HEK293 (cell line): ENCODE results near the gene PDPR.
"Not testable (repeated sequence)": the region's sequence is repeated elsewhere in the genome, so short reads cannot be mapped to it uniquely, and the experiment has no call there.

Experiments used
- CTCF ChIA-PET: fragments of 350-600 bp; formaldehyde crosslinking; extraction: SDS; loops from one replicate; lab custom pipeline; 2021; ENCODE audit warnings: antibody characterized with exemption; lab: Yijun Ruan, JAX
- POLR2A ChIA-PET: fragments of 300-600 bp; formaldehyde crosslinking; extraction: SDS; loops from one replicate; lab custom pipeline; 2020; ENCODE audit warnings: antibody characterized with exemption, inconsistent platforms; lab: Yijun Ruan, JAX
- H3K27ac ChIP-seq: fragments of 200-500 bp; sonication (Bioruptor generic); 2 replicates; pipeline ENCODE4 v1.5.1; 2014; ENCODE audit warnings: low read depth, low read length, control low read depth, inconsistent platforms; ENCODE audit errors: extremely low read depth
- H3K36me3 ChIP-seq, 2 experiments: fragments of 200-500 bp in 1 of 2; sonication (Bioruptor generic) in 1 of 2; 1 replicate in 1 of 2; 2 replicates in 1 of 2; pipeline ENCODE4 v1.5.1; 2014 to 2017; ENCODE audit warnings: inconsistent platforms in 2 of 2, low read length in 2 of 2; ENCODE audit not compliant: control insufficient read depth in 2 of 2, insufficient read depth in 1 of 2
- H3K4me1 ChIP-seq: fragments of 200-500 bp; sonication (Bioruptor generic); 2 replicates; pipeline ENCODE4 v1.5.1; 2014; ENCODE audit warnings: mild to moderate bottlenecking, low read length, inconsistent platforms; ENCODE audit not compliant: control insufficient read depth, insufficient read depth
- H3K4me3 ChIP-seq: 2 replicates; pipeline ENCODE4 v1.5.1; 2011; ENCODE audit warnings: low read depth, mild to moderate bottlenecking, control low read depth, low read length, moderate library complexity
- H3K9me3 ChIP-seq: fragments of 200-500 bp; sonication (Bioruptor generic); 2 replicates; pipeline ENCODE4 v1.5.1; 2014; ENCODE audit warnings: low read depth, low read length, inconsistent platforms; ENCODE audit not compliant: control insufficient read depth, insufficient read depth
- KLF16 ChIP-seq: fragments of 450-650 bp; formaldehyde crosslinking; IDR thresholded peaks from 2 replicates; pipeline ENCODE4 v1.5.1; 2017; ENCODE audit warnings: missing biosample characterization, missing genetic modification characterization
- ZBTB1 ChIP-seq: fragments of 450-650 bp; formaldehyde crosslinking; IDR thresholded peaks from 2 replicates; pipeline ENCODE4 v1.5.1; 2016; ENCODE audit warnings: missing biosample characterization, missing genetic modification characterization
- ZEB2 ChIP-seq: fragments of 450-650 bp; formaldehyde crosslinking; IDR thresholded peaks from 2 replicates; pipeline ENCODE4 v1.5.1; 2016; ENCODE audit warnings: missing biosample characterization, missing genetic modification characterization
- ZNF239 ChIP-seq: fragments of 450-650 bp; formaldehyde crosslinking; IDR thresholded peaks from 2 replicates; pipeline ENCODE4 v1.5.1; 2016; ENCODE audit warnings: missing biosample characterization, missing genetic modification characterization
- ZNF248 ChIP-seq: fragments of 450-650 bp; formaldehyde crosslinking; IDR thresholded peaks from 2 replicates; pipeline ENCODE4 v1.5.1; 2017; ENCODE audit warnings: missing biosample characterization, missing genetic modification characterization
- ZNF292 ChIP-seq: fragments of 450-650 bp; formaldehyde crosslinking; IDR thresholded peaks from 2 replicates; pipeline ENCODE4 v1.5.1; 2016; ENCODE audit warnings: low read depth, missing biosample characterization, missing genetic modification characterization, borderline replicate concordance
- ZNF391 ChIP-seq: fragments of 450-650 bp; formaldehyde crosslinking; IDR thresholded peaks from 2 replicates; pipeline ENCODE4 v1.5.1; 2016; ENCODE audit warnings: low read depth, missing biosample characterization, missing genetic modification characterization, borderline replicate concordance
- ZNF473 ChIP-seq: fragments of 450-650 bp; formaldehyde crosslinking; IDR thresholded peaks from 2 replicates; pipeline ENCODE4 v1.5.1; 2017; ENCODE audit warnings: missing biosample characterization, missing genetic modification characterization
- ZNF501 ChIP-seq: fragments of 450-650 bp; formaldehyde crosslinking; IDR thresholded peaks from 2 replicates; pipeline ENCODE4 v1.5.1; 2016; ENCODE audit warnings: missing biosample characterization, missing genetic modification characterization
- ZNF549 ChIP-seq: fragments of 450-650 bp; IDR thresholded peaks from 2 replicates; pipeline ENCODE4 v1.5.1; 2018; ENCODE audit warnings: missing biosample characterization, missing genetic modification characterization, mild to moderate bottlenecking, inconsistent platforms, moderate library complexity
- ZNF843 ChIP-seq: fragments of 450-650 bp; formaldehyde crosslinking; IDR thresholded peaks from 2 replicates; pipeline ENCODE4 v1.5.1; 2016; ENCODE audit warnings: missing biosample characterization, missing genetic modification characterization
- TF ChIP-seq, protein P1 (sequence below): fragments of 450-650 bp; formaldehyde crosslinking; IDR thresholded peaks from 2 replicates; pipeline ENCODE4 v1.5.1; 2016; ENCODE audit warnings: missing biosample characterization, missing genetic modification characterization, borderline replicate concordance
- TF ChIP-seq, protein P2 (sequence below): fragments of 450-650 bp; formaldehyde crosslinking; IDR thresholded peaks from 2 replicates; pipeline ENCODE4 v1.5.1; 2016; ENCODE audit warnings: missing biosample characterization, missing genetic modification characterization, low read depth
- TF ChIP-seq, protein P3 (sequence below): fragments of 450-650 bp; formaldehyde crosslinking; IDR thresholded peaks from 2 replicates; pipeline ENCODE4 v1.5.1; 2016; ENCODE audit warnings: missing biosample characterization, missing genetic modification characterization
- TF ChIP-seq, protein P4 (sequence below): fragments of 450-650 bp; formaldehyde crosslinking; IDR thresholded peaks from 2 replicates; pipeline ENCODE4 v1.5.1; 2017; ENCODE audit warnings: missing biosample characterization, mild to moderate bottlenecking, missing genetic modification characterization, moderate library complexity

PDPR gene

DNA sequence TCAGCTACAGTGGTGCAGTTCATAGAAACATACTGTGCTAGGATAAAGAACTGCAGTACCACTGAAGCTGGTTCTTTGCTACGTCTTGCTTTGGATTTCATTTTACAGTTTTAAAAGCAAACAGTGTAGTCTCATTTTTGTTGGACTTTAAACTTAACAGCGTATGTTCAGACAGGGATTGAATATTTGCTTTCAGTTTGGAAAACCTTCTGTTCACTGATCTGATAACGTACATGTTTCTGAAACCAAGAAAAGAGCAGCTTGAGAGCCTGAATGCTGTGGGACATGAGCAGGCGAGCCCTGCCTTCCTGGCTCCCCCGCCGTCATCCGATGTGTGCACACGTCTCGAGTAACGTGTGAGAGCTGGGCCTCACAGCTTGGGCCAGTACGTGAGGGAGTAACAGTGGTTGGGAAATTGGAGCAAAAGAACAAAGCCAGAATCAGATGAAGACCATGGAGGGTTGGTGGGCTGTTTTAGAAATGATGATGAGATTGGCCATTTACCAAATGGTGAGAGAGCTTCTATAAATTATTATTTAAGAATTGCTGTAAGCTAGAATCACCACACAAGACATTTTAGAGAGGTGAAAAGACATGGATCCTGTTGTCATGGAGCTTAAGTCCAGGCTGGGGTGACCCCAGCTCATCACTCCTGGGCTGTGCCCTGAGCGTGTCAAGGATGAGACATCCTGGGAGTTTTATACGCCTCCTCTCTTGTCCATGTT is 38.6 kb downstream of the PDPR start:
- no peak overlapping the region for H3K27ac ChIP-seq
- H3K4me1 ChIP-seq: no peaks in the 10 kb centered on the region
- ChIA-PET POLR2A (no interaction called here), CTCF (interaction anchor here (1.2 to 1.5 kb wide), 3 partner anchors 9 to 100 kb away, joined by 4 to 5 read pairs (median 4); no protein-coding TSS in a partner anchor)
- no peaks in the 10 kb centered on the region for H3K9me3 ChIP-seq
- H3K4me3 ChIP-seq: no peak overlapping the region
- peaks cover 51 to 82% of the 10 kb centered on the region in 2 experiments for H3K36me3 ChIP-seq
- TF ChIP-seq KLF16 (tag by site-specific recombination) (no peak), ZNF473 (tag by site-specific recombination) (no peak), ZNF843 (tag by site-specific recombination) (no peak), ZNF391 (tag by site-specific recombination) (no peak), ZNF248 (tag by site-specific recombination) (no peak), ZNF292 (no peak), ZEB2 (tag by site-specific recombination) (no peak), ZBTB1 (tag by site-specific recombination) (no peak), ZNF501 (tag by site-specific recombination) (no peak), ZNF239 (no peak), ZNF549 (no peak)
- TF ChIP-seq, protein P1, sequence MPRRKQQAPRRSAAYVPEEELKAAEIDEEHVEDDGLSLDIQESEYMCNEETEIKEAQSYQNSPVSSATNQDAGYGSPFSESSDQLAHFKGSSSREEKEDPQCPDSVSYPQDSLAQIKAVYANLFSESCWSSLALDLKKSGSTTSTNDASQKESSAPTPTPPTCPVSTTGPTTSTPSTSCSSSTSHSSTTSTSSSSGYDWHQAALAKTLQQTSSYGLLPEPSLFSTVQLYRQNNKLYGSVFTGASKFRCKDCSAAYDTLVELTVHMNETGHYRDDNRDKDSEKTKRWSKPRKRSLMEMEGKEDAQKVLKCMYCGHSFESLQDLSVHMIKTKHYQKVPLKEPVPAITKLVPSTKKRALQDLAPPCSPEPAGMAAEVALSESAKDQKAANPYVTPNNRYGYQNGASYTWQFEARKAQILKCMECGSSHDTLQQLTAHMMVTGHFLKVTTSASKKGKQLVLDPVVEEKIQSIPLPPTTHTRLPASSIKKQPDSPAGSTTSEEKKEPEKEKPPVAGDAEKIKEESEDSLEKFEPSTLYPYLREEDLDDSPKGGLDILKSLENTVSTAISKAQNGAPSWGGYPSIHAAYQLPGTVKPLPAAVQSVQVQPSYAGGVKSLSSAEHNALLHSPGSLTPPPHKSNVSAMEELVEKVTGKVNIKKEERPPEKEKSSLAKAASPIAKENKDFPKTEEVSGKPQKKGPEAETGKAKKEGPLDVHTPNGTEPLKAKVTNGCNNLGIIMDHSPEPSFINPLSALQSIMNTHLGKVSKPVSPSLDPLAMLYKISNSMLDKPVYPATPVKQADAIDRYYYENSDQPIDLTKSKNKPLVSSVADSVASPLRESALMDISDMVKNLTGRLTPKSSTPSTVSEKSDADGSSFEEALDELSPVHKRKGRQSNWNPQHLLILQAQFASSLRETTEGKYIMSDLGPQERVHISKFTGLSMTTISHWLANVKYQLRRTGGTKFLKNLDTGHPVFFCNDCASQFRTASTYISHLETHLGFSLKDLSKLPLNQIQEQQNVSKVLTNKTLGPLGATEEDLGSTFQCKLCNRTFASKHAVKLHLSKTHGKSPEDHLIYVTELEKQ: no peak
- TF ChIP-seq, protein P2, sequence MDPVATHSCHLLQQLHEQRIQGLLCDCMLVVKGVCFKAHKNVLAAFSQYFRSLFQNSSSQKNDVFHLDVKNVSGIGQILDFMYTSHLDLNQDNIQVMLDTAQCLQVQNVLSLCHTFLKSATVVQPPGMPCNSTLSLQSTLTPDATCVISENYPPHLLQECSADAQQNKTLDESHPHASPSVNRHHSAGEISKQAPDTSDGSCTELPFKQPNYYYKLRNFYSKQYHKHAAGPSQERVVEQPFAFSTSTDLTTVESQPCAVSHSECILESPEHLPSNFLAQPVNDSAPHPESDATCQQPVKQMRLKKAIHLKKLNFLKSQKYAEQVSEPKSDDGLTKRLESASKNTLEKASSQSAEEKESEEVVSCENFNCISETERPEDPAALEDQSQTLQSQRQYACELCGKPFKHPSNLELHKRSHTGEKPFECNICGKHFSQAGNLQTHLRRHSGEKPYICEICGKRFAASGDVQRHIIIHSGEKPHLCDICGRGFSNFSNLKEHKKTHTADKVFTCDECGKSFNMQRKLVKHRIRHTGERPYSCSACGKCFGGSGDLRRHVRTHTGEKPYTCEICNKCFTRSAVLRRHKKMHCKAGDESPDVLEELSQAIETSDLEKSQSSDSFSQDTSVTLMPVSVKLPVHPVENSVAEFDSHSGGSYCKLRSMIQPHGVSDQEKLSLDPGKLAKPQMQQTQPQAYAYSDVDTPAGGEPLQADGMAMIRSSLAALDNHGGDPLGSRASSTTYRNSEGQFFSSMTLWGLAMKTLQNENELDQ (tag by site-specific recombination): no peak
- TF ChIP-seq, protein P3, sequence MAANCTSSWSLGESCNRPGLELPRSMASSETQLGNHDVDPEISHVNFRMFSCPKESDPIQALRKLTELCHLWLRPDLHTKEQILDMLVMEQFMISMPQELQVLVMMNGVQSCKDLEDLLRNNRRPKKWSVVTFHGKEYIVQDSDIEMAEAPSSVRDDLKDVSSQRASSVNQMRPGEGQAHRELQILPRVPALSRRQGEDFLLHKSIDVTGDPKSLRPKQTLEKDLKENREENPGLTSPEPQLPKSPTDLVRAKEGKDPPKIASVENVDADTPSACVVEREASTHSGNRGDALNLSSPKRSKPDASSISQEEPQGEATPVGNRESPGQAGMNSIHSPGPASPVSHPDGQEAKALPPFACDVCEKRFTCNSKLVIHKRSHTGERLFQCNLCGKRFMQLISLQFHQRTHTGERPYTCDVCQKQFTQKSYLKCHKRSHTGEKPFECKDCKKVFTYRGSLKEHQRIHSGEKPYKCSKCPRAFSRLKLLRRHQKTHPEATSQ: no peak
- TF ChIP-seq, protein P4, sequence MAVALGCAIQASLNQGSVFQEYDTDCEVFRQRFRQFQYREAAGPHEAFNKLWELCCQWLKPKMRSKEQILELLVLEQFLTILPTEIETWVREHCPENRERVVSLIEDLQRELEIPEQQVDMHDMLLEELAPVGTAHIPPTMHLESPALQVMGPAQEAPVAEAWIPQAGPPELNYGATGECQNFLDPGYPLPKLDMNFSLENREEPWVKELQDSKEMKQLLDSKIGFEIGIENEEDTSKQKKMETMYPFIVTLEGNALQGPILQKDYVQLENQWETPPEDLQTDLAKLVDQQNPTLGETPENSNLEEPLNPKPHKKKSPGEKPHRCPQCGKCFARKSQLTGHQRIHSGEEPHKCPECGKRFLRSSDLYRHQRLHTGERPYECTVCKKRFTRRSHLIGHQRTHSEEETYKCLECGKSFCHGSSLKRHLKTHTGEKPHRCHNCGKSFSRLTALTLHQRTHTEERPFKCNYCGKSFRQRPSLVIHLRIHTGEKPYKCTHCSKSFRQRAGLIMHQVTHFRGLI (tag by site-specific recombination): no peak

DNA sequence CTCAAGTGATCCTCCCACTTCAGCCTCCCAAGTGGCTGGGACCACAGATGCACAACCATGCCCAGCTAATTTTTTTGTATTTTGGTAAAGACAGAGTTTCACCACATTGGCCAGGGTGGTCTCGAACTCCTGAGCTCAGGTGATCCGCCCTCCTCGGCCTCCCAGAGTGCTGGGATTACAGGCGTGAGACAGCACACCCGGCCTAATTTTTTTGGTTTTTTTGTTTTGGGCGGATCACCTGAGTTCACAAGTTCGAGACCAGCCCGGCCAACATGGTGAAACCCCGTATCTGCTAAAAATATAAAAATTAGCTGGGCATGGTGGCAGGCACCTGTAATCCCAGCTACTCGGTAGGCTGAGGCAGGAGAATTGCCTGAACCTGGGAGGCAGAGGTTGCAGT is 40.6 kb downstream of the PDPR start:
- H3K27ac ChIP-seq, H3K4me1 ChIP-seq, H3K4me3 ChIP-seq, H3K9me3 ChIP-seq, CTCF ChIA-PET: not testable (repeated sequence)
- H3K36me3 ChIP-seq: peaks cover 51 to 89% of the 10 kb centered on the region in 2 experiments
- POLR2A ChIA-PET: interaction anchor here (1.2 kb wide), 1 partner anchor 40 kb away, joined by 3 read pairs; the partner anchor contains the start of gene PDPR
